A549 (cell line): Measurements from ENCODE around the gene TRMU. TPM values are rescaled to one million over a fixed set of nuclear protein-coding genes. Genes with fewer than 3 reads are reported as not detected.

Experiments used
- ATAC-seq, 2 experiments: fragments of 200-7000 bp in 1 of 2; fragments of >200 bp in 1 of 2; cut with Nextera tagmentation in 1 of 2; cut with Tn5 transposase in 1 of 2; 3 replicates each; pipeline versions ENCODE4 v1.8.0 to v1.9.1; 2018 to 2020; ENCODE audit warnings: mild to moderate bottlenecking in 1 of 2, moderate library complexity in 1 of 2
- CTCF ChIA-PET: fragments of 300-600 bp; sonication (Branson Sonifier 250); formaldehyde crosslinking; extraction: SDS; loops from one replicate; lab custom pipeline; 2021; ENCODE audit warnings: antibody characterized with exemption, inconsistent platforms; lab: Yijun Ruan, JAX
- POLR2A ChIA-PET: fragments of 350-600 bp; formaldehyde crosslinking; extraction: SDS; loops from one replicate; lab custom pipeline; 2021; ENCODE audit warnings: antibody characterized with exemption, inconsistent platforms; lab: Yijun Ruan, JAX
- DNase-seq, 2 experiments: peaks; one replicate each; pipeline versions ENCODE4 v3.0.0 to v3.0.0-alpha.2; 2011 to 2016; ENCODE audit warnings: low read depth in 1 of 2, low spot score in 1 of 2
- FAIRE-seq: peaks from 2 replicates; lab custom pipeline; 2011; peaks lifted over from hg19 to GRCh38; lab: Jason Lieb, UNC
- H3K27ac ChIP-seq, 2 experiments: fragments of >200 bp; sonication (Bioruptor Twin); formaldehyde crosslinking; 3 replicates each; pipeline ENCODE4 v1.5.1; 2016 to 2017
- H3K4me1 ChIP-seq: fragments of >200 bp; sonication (Bioruptor Twin); formaldehyde crosslinking; 3 replicates; pipeline ENCODE4 v1.6.1; 2016
- H3K4me2 ChIP-seq: fragments of >200 bp; sonication (Bioruptor Twin); formaldehyde crosslinking; 3 replicates; pipeline ENCODE4 v1.6.1; 2016
- H3K4me3 ChIP-seq: fragments of >200 bp; sonication (Bioruptor Twin); formaldehyde crosslinking; 3 replicates; pipeline ENCODE4 v1.5.1; 2016
- H3K9me3 ChIP-seq: fragments of >200 bp; sonication (Bioruptor Twin); formaldehyde crosslinking; 3 replicates; pipeline ENCODE4 v1.6.1; 2016
- BCL3 ChIP-seq: fragments of >200 bp; sonication (Bioruptor Twin); formaldehyde crosslinking; IDR thresholded peaks from 3 replicates; pipeline ENCODE4 v1.6.1; 2016
- CHD4 ChIP-seq: fragments of 200-600 bp; sonication (generic); IDR thresholded peaks from 2 replicates; pipeline ENCODE4 v1.6.1; 2016; ENCODE audit warnings: antibody characterized with exemption, mild to moderate bottlenecking, borderline replicate concordance
- CTCF ChIP-seq: fragments of >200 bp; sonication (Bioruptor Twin); formaldehyde crosslinking; IDR thresholded peaks from 3 replicates; pipeline ENCODE4 v1.5.1; 2016
- E2F6 ChIP-seq: IDR thresholded peaks from 2 replicates; pipeline ENCODE4 v1.6.1; 2012; ENCODE audit warnings: low read depth, borderline replicate concordance
- ELK1 ChIP-seq: fragments of 150-350 bp; IDR thresholded peaks from 2 replicates; pipeline ENCODE4 v1.6.1; 2014; ENCODE audit warnings: low read depth, mild to moderate bottlenecking, low read length
- ESRRA ChIP-seq: fragments of 150-350 bp; IDR thresholded peaks from 2 replicates; pipeline ENCODE4 v1.6.1; 2014; ENCODE audit warnings: mild to moderate bottlenecking, low read length, borderline replicate concordance
- GATA3 ChIP-seq: IDR thresholded peaks from 2 replicates; pipeline ENCODE4 v1.6.1; 2012; ENCODE audit warnings: borderline replicate concordance
- HDAC2 ChIP-seq: fragments of 200-600 bp; sonication (generic); IDR thresholded peaks from 2 replicates; pipeline ENCODE4 v1.6.1; 2016
- HES2 ChIP-seq: fragments of >200 bp; sonication (Bioruptor Twin); formaldehyde crosslinking; IDR thresholded peaks from 2 replicates; pipeline ENCODE4 v1.6.1; 2016
- HMGXB4 ChIP-seq: fragments of 250-450 bp; sonication (Bioruptor Pico); IDR thresholded peaks from 2 replicates; pipeline ENCODE4 v1.5.0; 2021; ENCODE audit warnings: mild to moderate bottlenecking, moderate library complexity, borderline replicate concordance
- JUN ChIP-seq, 2 experiments: fragments of >200 bp; sonication (Bioruptor Twin); formaldehyde crosslinking; IDR thresholded peaks; 2 replicates in 1 of 2; 3 replicates in 1 of 2; pipeline ENCODE4 v1.6.1; 2016 to 2017
- JUNB ChIP-seq: fragments of >200 bp; sonication (Bioruptor Twin); formaldehyde crosslinking; IDR thresholded peaks from 2 replicates; pipeline ENCODE4 v1.6.1; 2016
- KDM1A ChIP-seq: fragments of 200-600 bp; sonication (generic); IDR thresholded peaks from 2 replicates; pipeline ENCODE4 v1.6.1; 2016; ENCODE audit warnings: low read depth, mild to moderate bottlenecking
- KDM5A ChIP-seq: fragments of 200-600 bp; sonication (generic); IDR thresholded peaks from 2 replicates; pipeline ENCODE4 v1.6.1; 2016; ENCODE audit warnings: antibody characterized with exemption, mild to moderate bottlenecking
- MAFK ChIP-seq: fragments of 450-650 bp; IDR thresholded peaks from 2 replicates; pipeline ENCODE4 v1.6.1; 2014; ENCODE audit not compliant: partially characterized antibody
- MAX ChIP-seq: IDR thresholded peaks from 2 replicates; pipeline ENCODE4 v1.6.1; 2012
- PBX3 ChIP-seq: IDR thresholded peaks from 2 replicates; pipeline ENCODE4 v1.6.1; 2012
- PHF8 ChIP-seq: fragments of 200-600 bp; sonication (generic); IDR thresholded peaks from 2 replicates; pipeline ENCODE4 v1.6.1; 2016; ENCODE audit warnings: low read depth, mild to moderate bottlenecking, antibody characterized with exemption, moderate library complexity, borderline replicate concordance
- POLR2A ChIP-seq: IDR thresholded peaks from 2 replicates; pipeline ENCODE4 v1.6.1; 2012; ENCODE audit warnings: mild to moderate bottlenecking, low read length
- RCOR1 ChIP-seq: fragments of 150-350 bp; IDR thresholded peaks from 2 replicates; pipeline ENCODE4 v1.6.1; 2014; ENCODE audit warnings: antibody characterized with exemption, low read length, low read depth
- TFCP2L1 ChIP-seq: fragments of 250-450 bp; sonication (Bioruptor Pico); IDR thresholded peaks from 2 replicates; pipeline ENCODE4 v1.5.0; 2021; ENCODE audit warnings: mild to moderate bottlenecking
- TP53 ChIP-seq: fragments of 250-450 bp; sonication (Bioruptor Pico); IDR thresholded peaks from 2 replicates; pipeline ENCODE4 v1.5.0; 2021; ENCODE audit warnings: mild to moderate bottlenecking, moderate library complexity
- USF2 ChIP-seq: fragments of 450-650 bp; IDR thresholded peaks from 2 replicates; pipeline ENCODE4 v1.6.1; 2014; ENCODE audit warnings: antibody characterized with exemption
- ZNF302 ChIP-seq: fragments of 250-450 bp; sonication (Bioruptor Pico); IDR thresholded peaks from 2 replicates; pipeline ENCODE4 v1.9.0; 2021; ENCODE audit warnings: inconsistent platforms, mild to moderate bottlenecking, moderate library complexity
- WGBS: methylation state at CpG from one replicate; pipeline ENCODE4 v1.1.6; 2017; ENCODE audit errors: missing lambda C conversion rate; 5-methylcytosine and 5-hydroxymethylcytosine counted together
- polyA minus RNA-seq: library from RNA; depleted of rRNA, polyadenylated mRNA; stranded (reverse); fragments of >200 nt; gene quantifications from 2 replicates; pipeline ENCODE4 v1.2.3, GENCODE V29; 2011; rRNA and poly(A)+ RNA removed
- polyA plus RNA-seq, 4 experiments: library from polyadenylated mRNA; depleted of rRNA in 3 of 4; stranded (reverse); fragments of >200 nt; fragmentation: RNase III in 1 of 4; extraction: RNeasy Plus Mini Kit Qiagen cat#74134 plus additional on column Dnase treatment in 1 of 4; gene quantifications; 2 replicates in 3 of 4; 3 replicates in 1 of 4; pipeline ENCODE4 v1.2.3, GENCODE V29; 2011 to 2017

Gene TRMU
- polyA plus RNA-seq (2011; rRNA removed) (30.7 and 33.4 TPM in 2 replicates), polyA plus RNA-seq (2017; fragmentation: RNase III; extraction: RNeasy Plus Mini Kit Qiagen cat#74134 plus additional on column Dnase treatment) (39.6 to 44.1 TPM (median 41.9 TPM) in 3 replicates), polyA minus RNA-seq (19.5 and 20.1 TPM in 2 replicates)
- 42.2 and 42.4 TPM in 2 replicates for polyA plus RNA-seq (2012; cell fraction: cytosol; rRNA removed)
- 96.6 and 102 TPM in 2 replicates for polyA plus RNA-seq (2012; cell fraction: nucleus; rRNA removed)

GRCh38 chr22:46335201-46336118 is at the start of gene TRMU:
Gene TRMU, plus strand, starts transcription at chr22:46335714. Its CDS starts 51 bp downstream, at chr22:46335765.
- CTCF ChIA-PET: interaction anchor here (0.7 to 2.0 kb wide), 3 partner anchors 11 to 213 kb away, joined by 3 to 6 read pairs (median 4); no protein-coding TSS in a partner anchor
- H3K9me3 ChIP-seq: no peaks in the 10 kb centered on the region
- peak within 1 kb of the TSS; percentile 98 for H3K4me3 ChIP-seq
- POLR2A ChIA-PET: no interaction called here
- peak; percentile 84 for TF ChIP-seq MAX
- TF ChIP-seq BCL3: peak; percentile 48; the same call in 1 of the 3 replicates
- TF ChIP-seq JUN (IDR thresholded peaks at IDR 0.05): peak in 1 of 2 experiments; percentile 82; a peak in 3 of 5 replicates
- TF ChIP-seq POLR2A: peak; percentile 85
- no peak for TF ChIP-seq CHD4
- no peak for TF ChIP-seq KDM1A
- TF ChIP-seq PHF8: peak; percentile 44; the same call in 1 of the 2 replicates
- TF ChIP-seq E2F6: peak; percentile 41; the same call in 1 of the 2 replicates
- no peak for TF ChIP-seq HDAC2
- peak; percentile 55; the same call in 1 of the 2 replicates for TF ChIP-seq PBX3
- TF ChIP-seq KDM5A: 0 out of 2 replicates have a peak, but pooled peaks have one; percentile 51
- TF ChIP-seq MAFK: no peak
- ATAC-seq (peak; percentile 92 to 97), DNase-seq (peak; percentile 85), FAIRE-seq (no peak)
- H3K4me1 ChIP-seq: peaks cover 7% of the 10 kb centered on the region; the same call in 2 of the 3 replicates
- 11% methylated on average over 37 of the region's 93 CpGs for WGBS
- peak within 1 kb of the TSS; percentile 97 for H3K4me2 ChIP-seq
- peak within 1 kb of the TSS; percentile 85 to 92 for H3K27ac ChIP-seq

GRCh38 chr22:46286006-46286405 is 49.5 kb upstream of the TRMU start:
- H3K27ac ChIP-seq: no peak overlapping the region
- CTCF ChIA-PET: interaction anchor here (1.1 to 2.0 kb wide), 3 partner anchors 32 to 166 kb away, joined by 4 to 8 read pairs (median 4); no protein-coding TSS in a partner anchor
- no peaks in the 10 kb centered on the region for H3K4me1 ChIP-seq
- no peak for FAIRE-seq
- POLR2A ChIA-PET: no interaction called here
- no peaks in the 10 kb centered on the region for H3K9me3 ChIP-seq
- no peak overlapping the region for H3K4me3 ChIP-seq
- 88% methylated on average over 3 of the region's 3 CpGs for WGBS
- no peak for DNase-seq
- no peak for ATAC-seq
- no peak overlapping the region for H3K4me2 ChIP-seq
- TF ChIP-seq ESRRA: no peak
- no peak for TF ChIP-seq HES2
- TF ChIP-seq POLR2A: no peak
- no peak for TF ChIP-seq JUNB
- no peak for TF ChIP-seq RCOR1
- no peak for TF ChIP-seq HMGXB4 (CRISPR knock-in tag)
- TF ChIP-seq TP53 (CRISPR knock-in tag): no peak
- no peak for TF ChIP-seq GATA3
- no peak for TF ChIP-seq TFCP2L1 (CRISPR knock-in tag)
- no peak for TF ChIP-seq CTCF
- TF ChIP-seq ZNF302 (CRISPR knock-in tag): no peak
- no peak for TF ChIP-seq ELK1
- no peak for TF ChIP-seq BCL3
- no peak for TF ChIP-seq USF2
